ENCODE measurements around the gene MAPRE3.
A peak's percentile ranks its signal among the peaks of the same experiment; 100 is the strongest.

The MAPRE3 gene

GRCh38 chr2:27050996-27051901 lies 80.8 kb downstream of the MAPRE3 start, which contains the start of gene AGBL5:
Gene AGBL5 (plus strand): TSS chr2:27051668. CDS start chr2:27052959, 1,291 bp downstream.
- H3K9me3 Mint-ChIP-seq: peaks cover 0 to 2% of the 10 kb centered on the region in 2 donors
- H3K36me3 Mint-ChIP-seq (ENCODE audit: insufficient read depth): peaks cover 36% of the 10 kb centered on the region
- peak; percentile 96 to 99 (median 98) for DNase-seq
- peak within 1 kb of the TSS; percentile 97 to 98 for H3K4me3 Mint-ChIP-seq
- H3K4me1 Mint-ChIP-seq (ENCODE audit: low read depth in 2 of 2): peaks cover 22 to 23% of the 10 kb centered on the region in 2 donors
- peak within 1 kb of the TSS; percentile 100 for H3K27ac Mint-ChIP-seq
- ATAC-seq (replicated peaks): peak; percentile 78
- peaks cover 8 to 13% of the 10 kb centered on the region in 2 donors for H3K27me3 Mint-ChIP-seq

GRCh38 chr2:27051902-27052645 lies 81.6 kb downstream of the MAPRE3 start:
- H3K9me3 Mint-ChIP-seq: peaks cover 0 to 2% of the 10 kb centered on the region in 2 donors
- no peak for ATAC-seq (replicated peaks)

GRCh38 chr2:27053321-27053720 lies 82.9 kb downstream of the MAPRE3 start:
- no peak for ATAC-seq (replicated peaks)
- peaks cover 22 to 23% of the 10 kb centered on the region in 2 donors for H3K4me1 Mint-ChIP-seq (ENCODE audit: low read depth in 2 of 2)
- H3K27me3 Mint-ChIP-seq: peaks cover 8 to 13% of the 10 kb centered on the region in 2 donors
- DNase-seq: no peak
- H3K9me3 Mint-ChIP-seq: peaks cover 0 to 2% of the 10 kb centered on the region in 2 donors
- peaks cover 38% of the 10 kb centered on the region for H3K36me3 Mint-ChIP-seq (ENCODE audit: insufficient read depth)
- peak overlapping the region in 1 of 2 donors; percentile 98 for H3K4me3 Mint-ChIP-seq
- no peak overlapping the region for H3K27ac Mint-ChIP-seq

More at GRCh38 chr2:27051902-27052645, 81.6 kb downstream of the MAPRE3 start:
- H3K27ac Mint-ChIP-seq: peak overlapping the region; percentile 100
- H3K27me3 Mint-ChIP-seq: peaks cover 8 to 13% of the 10 kb centered on the region in 2 donors
- peaks cover 39% of the 10 kb centered on the region for H3K36me3 Mint-ChIP-seq (ENCODE audit: insufficient read depth)
- H3K4me3 Mint-ChIP-seq: peak overlapping the region; percentile 97 to 98
- H3K4me1 Mint-ChIP-seq (ENCODE audit: low read depth in 2 of 2): peaks cover 22 to 23% of the 10 kb centered on the region in 2 donors
- no peak for DNase-seq

DNA sequence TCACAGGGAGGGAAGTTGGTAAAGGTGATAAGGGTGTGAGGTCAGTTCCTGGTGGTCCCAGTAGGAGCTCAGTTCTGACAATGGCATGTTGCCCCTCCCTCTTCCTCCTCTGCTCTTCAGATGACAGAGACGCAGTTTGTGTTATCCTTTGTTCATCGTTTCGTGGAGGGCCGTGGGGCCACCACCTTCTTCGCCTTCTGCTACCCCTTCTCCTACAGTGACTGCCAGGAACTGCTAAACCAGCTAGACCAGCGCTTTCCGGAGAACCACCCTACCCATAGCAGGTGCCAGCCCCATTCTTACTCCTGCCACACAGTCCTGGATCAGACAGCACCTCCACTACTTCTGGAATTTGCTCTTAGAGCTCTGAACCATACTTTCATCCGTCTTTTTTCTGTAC lies 83.3 kb downstream of the MAPRE3 start:
- H3K36me3 Mint-ChIP-seq (ENCODE audit: insufficient read depth): peaks cover 36% of the 10 kb centered on the region

DNA sequence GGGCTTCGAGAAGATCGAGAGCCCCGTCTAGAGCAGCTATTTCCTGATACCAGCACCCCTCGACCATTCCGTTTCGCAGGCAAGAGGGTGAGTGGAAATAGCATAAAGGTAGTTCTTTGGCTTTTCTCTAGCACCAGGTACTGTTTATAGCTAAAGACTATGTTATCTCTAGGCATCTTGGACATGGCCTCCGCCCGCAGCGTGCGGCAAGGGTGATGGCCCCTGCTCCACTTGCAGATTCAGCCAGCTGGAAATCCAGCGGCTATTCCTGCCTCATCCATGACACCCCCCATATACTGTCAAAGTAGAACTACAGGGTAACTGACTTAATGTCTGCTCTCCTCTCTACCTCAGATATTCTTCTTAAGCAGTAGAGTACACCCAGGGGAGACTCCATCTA lies 84.3 kb downstream of the MAPRE3 start:
- H3K27me3 Mint-ChIP-seq: peaks cover 8 to 13% of the 10 kb centered on the region in 2 donors
- DNase-seq (no peak), ATAC-seq (replicated peaks) (no peak)
- no peak overlapping the region for H3K27ac Mint-ChIP-seq
- peaks cover 18% of the 10 kb centered on the region in 2 donors for H3K4me1 Mint-ChIP-seq (ENCODE audit: low read depth in 2 of 2)
- no peak overlapping the region for H3K4me3 Mint-ChIP-seq
- peaks cover 35% of the 10 kb centered on the region for H3K36me3 Mint-ChIP-seq (ENCODE audit: insufficient read depth)
- peaks cover 0 to 2% of the 10 kb centered on the region in 2 donors for H3K9me3 Mint-ChIP-seq

More for the DNA sequence above, 83.3 kb downstream of the MAPRE3 start:
- no peak overlapping the region for H3K27ac Mint-ChIP-seq
- H3K9me3 Mint-ChIP-seq: peaks cover 0 to 2% of the 10 kb centered on the region in 2 donors
- DNase-seq (no peak), ATAC-seq (replicated peaks) (no peak)
- H3K4me1 Mint-ChIP-seq (ENCODE audit: low read depth in 2 of 2): peaks cover 22 to 23% of the 10 kb centered on the region in 2 donors
- peaks cover 8 to 13% of the 10 kb centered on the region in 2 donors for H3K27me3 Mint-ChIP-seq
- H3K4me3 Mint-ChIP-seq: no peak overlapping the region

GRCh38 chr2:27057184-27057583 lies 86.7 kb downstream of the MAPRE3 start:
- Mint-ChIP-seq H3K27me3 (no peaks in the 10 kb centered on the region), H3K36me3 (ENCODE audit: insufficient read depth) (peaks cover 22% of the 10 kb centered on the region), H3K4me1 (ENCODE audit: low read depth in 2 of 2) (peaks cover 2 to 4% of the 10 kb centered on the region in 2 donors), H3K4me3 (no peak overlapping the region), H3K27ac (no peak overlapping the region), H3K9me3 (no peaks in the 10 kb centered on the region)
- DNase-seq (no peak), ATAC-seq (replicated peaks) (no peak)

GRCh38 chr2:27058210-27058609 lies 87.8 kb downstream of the MAPRE3 start:
- peaks cover 22% of the 10 kb centered on the region for H3K36me3 Mint-ChIP-seq (ENCODE audit: insufficient read depth)
- H3K27me3 Mint-ChIP-seq: no peaks in the 10 kb centered on the region
- peaks cover 0 to 8% of the 10 kb centered on the region in 2 donors for H3K4me1 Mint-ChIP-seq (ENCODE audit: low read depth in 2 of 2)
- no peak overlapping the region for H3K27ac Mint-ChIP-seq
- no peak overlapping the region for H3K4me3 Mint-ChIP-seq
- ATAC-seq (replicated peaks): no peak
- DNase-seq: no peak
- no peaks in the 10 kb centered on the region for H3K9me3 Mint-ChIP-seq

GRCh38 chr2:27059141-27059820 lies 88.8 kb downstream of the MAPRE3 start:
- Mint-ChIP-seq H3K27me3 (no peaks in the 10 kb centered on the region), H3K4me1 (ENCODE audit: low read depth in 2 of 2) (peaks cover 0 to 9% of the 10 kb centered on the region in 2 donors), H3K9me3 (no peaks in the 10 kb centered on the region), H3K27ac (peak overlapping the region in 1 of 2 donors; percentile 60), H3K4me3 (no peak overlapping the region), H3K36me3 (ENCODE audit: insufficient read depth) (peaks cover 26% of the 10 kb centered on the region)
- DNase-seq: no peak
- no peak for ATAC-seq (replicated peaks)

- DNase-seq: no peak
- ATAC-seq (replicated peaks): no peak
- Mint-ChIP-seq H3K27me3 (no peaks in the 10 kb centered on the region), H3K27ac (peak overlapping the region in 1 of 2 donors; percentile 60), H3K4me1 (ENCODE audit: low read depth in 2 of 2) (peaks cover 0 to 13% of the 10 kb centered on the region in 2 donors), H3K36me3 (ENCODE audit: insufficient read depth) (peaks cover 33% of the 10 kb centered on the region), H3K9me3 (no peaks in the 10 kb centered on the region), H3K4me3 (no peak overlapping the region)
Observed at GRCh38 chr2:27060323-27060722, 89.9 kb downstream of the MAPRE3 start.

GRCh38 chr2:27065128-27065527 lies 94.7 kb downstream of the MAPRE3 start:
- no peak for DNase-seq
- ATAC-seq (replicated peaks): no peak
- no peak overlapping the region for H3K27ac Mint-ChIP-seq
- H3K27me3 Mint-ChIP-seq: no peaks in the 10 kb centered on the region
- H3K9me3 Mint-ChIP-seq: no peaks in the 10 kb centered on the region
- H3K36me3 Mint-ChIP-seq (ENCODE audit: insufficient read depth): peaks cover 51% of the 10 kb centered on the region
- peaks cover 19 to 51% of the 10 kb centered on the region in 2 donors for H3K4me1 Mint-ChIP-seq (ENCODE audit: low read depth in 2 of 2)
- H3K4me3 Mint-ChIP-seq: no peak overlapping the region

DNA sequence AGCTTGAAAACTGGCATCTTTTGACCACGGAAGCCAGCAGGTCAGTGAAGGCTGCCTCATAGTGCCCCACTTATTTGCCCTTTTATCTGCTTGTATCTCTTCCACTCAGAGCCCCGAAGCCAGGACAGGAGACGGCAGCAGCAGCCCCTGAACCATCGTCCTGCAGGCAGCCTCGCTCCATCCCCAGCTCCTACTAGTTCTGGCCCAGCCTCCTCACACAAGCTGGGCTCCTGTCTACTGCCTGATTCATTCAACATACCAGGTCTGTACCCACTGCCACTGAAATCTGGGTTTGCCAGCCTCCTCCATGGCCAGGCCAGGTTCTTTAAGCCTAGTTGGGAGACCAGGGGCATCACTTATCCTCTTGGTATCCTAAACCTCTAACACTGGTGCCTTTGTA lies 96.9 kb downstream of the MAPRE3 start:
- Mint-ChIP-seq H3K4me3 (no peak overlapping the region), H3K27ac (peak overlapping the region in 1 of 2 donors; percentile 23), H3K27me3 (no peaks in the 10 kb centered on the region), H3K36me3 (ENCODE audit: insufficient read depth) (peaks cover 53% of the 10 kb centered on the region), H3K4me1 (ENCODE audit: low read depth in 2 of 2) (peaks cover 30 to 61% of the 10 kb centered on the region in 2 donors), H3K9me3 (no peaks in the 10 kb centered on the region)
- DNase-seq (no peak), ATAC-seq (replicated peaks) (no peak)

DNA sequence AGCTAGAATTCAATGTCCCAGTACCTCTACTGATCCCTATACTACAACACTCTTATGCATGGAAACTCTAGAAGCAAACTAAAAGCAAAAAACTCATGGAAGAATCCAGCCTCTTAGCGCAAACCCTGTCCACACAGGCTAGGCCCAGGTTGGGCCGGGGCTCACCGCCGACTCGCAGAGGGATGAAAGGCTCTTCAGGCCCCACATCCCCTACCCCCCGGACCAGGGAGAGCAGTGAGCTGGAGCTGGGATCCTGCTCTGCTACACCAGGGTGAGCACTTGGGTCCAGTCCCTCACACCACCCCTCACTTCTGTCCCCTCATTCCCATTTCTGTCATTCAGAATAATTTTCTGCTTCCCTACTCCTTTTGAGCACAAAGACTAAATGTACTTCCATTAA lies 99.0 kb downstream of the MAPRE3 start:
- peaks cover 32 to 57% of the 10 kb centered on the region in 2 donors for H3K4me1 Mint-ChIP-seq (ENCODE audit: low read depth in 2 of 2)
- peak overlapping the region; percentile 15 to 97 for H3K4me3 Mint-ChIP-seq

More for the DNA sequence above, 99.0 kb downstream of the MAPRE3 start:
- Mint-ChIP-seq H3K27me3 (no peaks in the 10 kb centered on the region), H3K9me3 (no peaks in the 10 kb centered on the region), H3K36me3 (ENCODE audit: insufficient read depth) (peaks cover 48% of the 10 kb centered on the region), H3K27ac (peak overlapping the region; percentile 67 to 96)
- DNase-seq (no peak), ATAC-seq (replicated peaks) (no peak)
